ENCODE results near the gene NADSYN1. TPM values are rescaled to one million over a fixed set of nuclear protein-coding genes. Genes with fewer than 3 reads are reported as not detected.

NADSYN1 gene
- total and polyA plus RNA-seq, 2 of the 13 experiments (the other 11 are each of a cell fraction or from before 2014, with no cell fraction given), result 35.7 to 51.5 TPM

DNA sequence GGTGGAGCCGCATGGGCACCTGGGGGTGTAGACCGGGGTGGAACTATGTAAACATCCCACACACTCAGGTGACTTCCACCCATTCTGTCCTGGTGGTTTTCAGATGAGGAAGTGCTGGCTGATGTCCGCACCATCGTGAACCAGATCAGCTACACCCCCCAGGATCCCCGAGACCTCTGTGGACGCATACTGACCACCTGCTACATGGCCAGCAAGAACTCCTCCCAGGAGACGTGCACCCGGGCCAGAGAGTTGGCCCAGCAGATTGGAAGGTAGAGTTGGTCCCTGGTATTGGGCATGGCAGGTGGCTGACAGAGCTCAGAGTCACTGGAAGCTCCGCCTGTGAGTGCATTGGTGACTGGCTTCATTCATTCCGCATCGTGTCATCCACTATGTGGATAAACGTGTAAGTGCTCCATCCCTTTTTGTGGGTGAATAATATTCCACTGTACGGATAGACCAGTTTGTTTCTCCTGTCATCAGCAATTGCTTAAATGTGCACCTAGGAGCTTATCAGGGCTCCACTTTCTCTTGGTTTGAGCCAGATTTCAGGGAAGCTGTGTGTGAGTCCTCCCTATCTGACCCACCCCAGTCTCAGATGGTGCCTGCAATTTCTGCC, 29.9 kb downstream of the NADSYN1 start:
- ChIA-PET CTCF (ENCODE audit: low intra/inter-chr PET ratio, low total read pairs) (interaction anchor here (0.6 kb wide), 1 partner anchor 81 kb away, joined by 3 read pairs; no protein-coding TSS in a partner anchor), POLR2A (no interaction called here)
- Histone ChIP-seq H3K79me2 (ENCODE audit: insufficient read depth, low read length) (no peaks in the 10 kb centered on the region), H3K4me1 (ENCODE audit: insufficient read depth, low read length) (peaks cover 8% of the 10 kb centered on the region; the same call in 1 of the 2 replicates), H3K27ac (ENCODE audit: extremely low read length, insufficient read depth, low read length) (no peak overlapping the region), H3K4me3 (replicated peaks in 1 of 3; ENCODE audit: insufficient read depth in 1 of 3, low read depth in 2 of 3, low read length in 3 of 3) (no peak overlapping the region), H3K27me3 (ENCODE audit: control insufficient read depth in 1 of 2, insufficient read depth in 2 of 2, low read length in 2 of 2) (no peaks in the 10 kb centered on the region), H2AFZ (ENCODE audit: low read length) (no peak overlapping the region), H3K9me3 (ENCODE audit: low read length) (no peaks in the 10 kb centered on the region), H3K4me2 (ENCODE audit: low read depth, low read length) (no peak overlapping the region), H3K36me3 (replicated peaks in 1 of 2; ENCODE audit: control insufficient read depth in 1 of 2, insufficient read depth in 2 of 2, low read length in 2 of 2) (peaks cover 21 to 57% of the 10 kb centered on the region in 2 experiments; a peak in 4 of 5 replicates), H3K9ac (ENCODE audit: insufficient read depth, low read depth, low read length) (no peak overlapping the region), H4K20me1 (ENCODE audit: insufficient read depth, low read length) (no peaks in the 10 kb centered on the region)
- no TSS peak for BruUV-seq (replicated peaks)
- no peak for DNase-seq (ENCODE audit: low spot score)
- no peak for ATAC-seq
- in situ Hi-C loops (cut with HindIII; ENCODE audit: extremely low pct_ligation_motif_present, low pct_unique_long_range_greater_than_20kb) (no loop called here), intact Hi-C loops (cut with micrococcal nuclease; ENCODE audit: unreplicated experiment) (no loop called here)
- no peak for FAIRE-seq
- WGBS (ENCODE audit: low lambda C conversion rate), result 95% methylated on average over 9 of the region's 13 CpGs
- TF ChIP-seq, protein P1, sequence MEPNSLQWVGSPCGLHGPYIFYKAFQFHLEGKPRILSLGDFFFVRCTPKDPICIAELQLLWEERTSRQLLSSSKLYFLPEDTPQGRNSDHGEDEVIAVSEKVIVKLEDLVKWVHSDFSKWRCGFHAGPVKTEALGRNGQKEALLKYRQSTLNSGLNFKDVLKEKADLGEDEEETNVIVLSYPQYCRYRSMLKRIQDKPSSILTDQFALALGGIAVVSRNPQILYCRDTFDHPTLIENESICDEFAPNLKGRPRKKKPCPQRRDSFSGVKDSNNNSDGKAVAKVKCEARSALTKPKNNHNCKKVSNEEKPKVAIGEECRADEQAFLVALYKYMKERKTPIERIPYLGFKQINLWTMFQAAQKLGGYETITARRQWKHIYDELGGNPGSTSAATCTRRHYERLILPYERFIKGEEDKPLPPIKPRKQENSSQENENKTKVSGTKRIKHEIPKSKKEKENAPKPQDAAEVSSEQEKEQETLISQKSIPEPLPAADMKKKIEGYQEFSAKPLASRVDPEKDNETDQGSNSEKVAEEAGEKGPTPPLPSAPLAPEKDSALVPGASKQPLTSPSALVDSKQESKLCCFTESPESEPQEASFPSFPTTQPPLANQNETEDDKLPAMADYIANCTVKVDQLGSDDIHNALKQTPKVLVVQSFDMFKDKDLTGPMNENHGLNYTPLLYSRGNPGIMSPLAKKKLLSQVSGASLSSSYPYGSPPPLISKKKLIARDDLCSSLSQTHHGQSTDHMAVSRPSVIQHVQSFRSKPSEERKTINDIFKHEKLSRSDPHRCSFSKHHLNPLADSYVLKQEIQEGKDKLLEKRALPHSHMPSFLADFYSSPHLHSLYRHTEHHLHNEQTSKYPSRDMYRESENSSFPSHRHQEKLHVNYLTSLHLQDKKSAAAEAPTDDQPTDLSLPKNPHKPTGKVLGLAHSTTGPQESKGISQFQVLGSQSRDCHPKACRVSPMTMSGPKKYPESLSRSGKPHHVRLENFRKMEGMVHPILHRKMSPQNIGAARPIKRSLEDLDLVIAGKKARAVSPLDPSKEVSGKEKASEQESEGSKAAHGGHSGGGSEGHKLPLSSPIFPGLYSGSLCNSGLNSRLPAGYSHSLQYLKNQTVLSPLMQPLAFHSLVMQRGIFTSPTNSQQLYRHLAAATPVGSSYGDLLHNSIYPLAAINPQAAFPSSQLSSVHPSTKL (CRISPR knock-in tag; IDR thresholded peaks at IDR 0.05), result no peak
- TF ChIP-seq AGO1 (IDR thresholded peaks at IDR 0.05; ENCODE audit: low read depth, low read length, poor library complexity, severe bottlenecking), result no peak
- no peak for TF ChIP-seq ZNF329 (CRISPR knock-in tag; IDR thresholded peaks at IDR 0.05; ENCODE audit: low read depth)
- TF ChIP-seq SP4 (CRISPR knock-in tag; IDR thresholded peaks at IDR 0.05), result no peak
- no peak for TF ChIP-seq NKX3-1 (CRISPR knock-in tag; IDR thresholded peaks at IDR 0.05)
- TF ChIP-seq RELA (CRISPR knock-in tag; IDR thresholded peaks at IDR 0.05), result no peak
- TF ChIP-seq, protein P2, sequence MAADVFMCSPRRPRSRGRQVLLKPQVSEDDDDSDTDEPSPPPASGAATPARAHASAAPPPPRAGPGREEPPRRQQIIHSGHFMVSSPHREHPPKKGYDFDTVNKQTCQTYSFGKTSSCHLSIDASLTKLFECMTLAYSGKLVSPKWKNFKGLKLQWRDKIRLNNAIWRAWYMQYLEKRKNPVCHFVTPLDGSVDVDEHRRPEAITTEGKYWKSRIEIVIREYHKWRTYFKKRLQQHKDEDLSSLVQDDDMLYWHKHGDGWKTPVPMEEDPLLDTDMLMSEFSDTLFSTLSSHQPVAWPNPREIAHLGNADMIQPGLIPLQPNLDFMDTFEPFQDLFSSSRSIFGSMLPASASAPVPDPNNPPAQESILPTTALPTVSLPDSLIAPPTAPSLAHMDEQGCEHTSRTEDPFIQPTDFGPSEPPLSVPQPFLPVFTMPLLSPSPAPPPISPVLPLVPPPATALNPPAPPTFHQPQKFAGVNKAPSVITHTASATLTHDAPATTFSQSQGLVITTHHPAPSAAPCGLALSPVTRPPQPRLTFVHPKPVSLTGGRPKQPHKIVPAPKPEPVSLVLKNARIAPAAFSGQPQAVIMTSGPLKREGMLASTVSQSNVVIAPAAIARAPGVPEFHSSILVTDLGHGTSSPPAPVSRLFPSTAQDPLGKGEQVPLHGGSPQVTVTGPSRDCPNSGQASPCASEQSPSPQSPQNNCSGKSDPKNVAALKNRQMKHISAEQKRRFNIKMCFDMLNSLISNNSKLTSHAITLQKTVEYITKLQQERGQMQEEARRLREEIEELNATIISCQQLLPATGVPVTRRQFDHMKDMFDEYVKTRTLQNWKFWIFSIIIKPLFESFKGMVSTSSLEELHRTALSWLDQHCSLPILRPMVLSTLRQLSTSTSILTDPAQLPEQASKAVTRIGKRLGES (CRISPR knock-in tag; IDR thresholded peaks at IDR 0.05; ENCODE audit: borderline replicate concordance), result no peak
- no peak for TF ChIP-seq ZNF879 (CRISPR knock-in tag; IDR thresholded peaks at IDR 0.05)
- TF ChIP-seq DNMT3B (CRISPR knock-in tag; conservative IDR thresholded peaks at IDR 0.05), result no peak
- TF ChIP-seq ZFYVE20 (CRISPR knock-in tag; IDR thresholded peaks at IDR 0.05; ENCODE audit: borderline replicate concordance, low read depth), result no peak
- TF ChIP-seq ZNF20 (CRISPR knock-in tag; IDR thresholded peaks at IDR 0.05), result no peak
- no peak for TF ChIP-seq ZNF136 (CRISPR knock-in tag; IDR thresholded peaks at IDR 0.05; ENCODE audit: low read depth)
